GM19324 (cell line): ENCODE data around the gene C2orf81.

Experiments
- ATAC-seq: cut with Tn5 transposase; IDR thresholded peaks from one replicate; pipeline ENCODE4 v1.9.1; 2021; ENCODE audit warnings: mild to moderate bottlenecking, moderate library complexity; ENCODE audit not compliant: unreplicated experiment, low FRiP score

C2orf81 gene

DNA sequence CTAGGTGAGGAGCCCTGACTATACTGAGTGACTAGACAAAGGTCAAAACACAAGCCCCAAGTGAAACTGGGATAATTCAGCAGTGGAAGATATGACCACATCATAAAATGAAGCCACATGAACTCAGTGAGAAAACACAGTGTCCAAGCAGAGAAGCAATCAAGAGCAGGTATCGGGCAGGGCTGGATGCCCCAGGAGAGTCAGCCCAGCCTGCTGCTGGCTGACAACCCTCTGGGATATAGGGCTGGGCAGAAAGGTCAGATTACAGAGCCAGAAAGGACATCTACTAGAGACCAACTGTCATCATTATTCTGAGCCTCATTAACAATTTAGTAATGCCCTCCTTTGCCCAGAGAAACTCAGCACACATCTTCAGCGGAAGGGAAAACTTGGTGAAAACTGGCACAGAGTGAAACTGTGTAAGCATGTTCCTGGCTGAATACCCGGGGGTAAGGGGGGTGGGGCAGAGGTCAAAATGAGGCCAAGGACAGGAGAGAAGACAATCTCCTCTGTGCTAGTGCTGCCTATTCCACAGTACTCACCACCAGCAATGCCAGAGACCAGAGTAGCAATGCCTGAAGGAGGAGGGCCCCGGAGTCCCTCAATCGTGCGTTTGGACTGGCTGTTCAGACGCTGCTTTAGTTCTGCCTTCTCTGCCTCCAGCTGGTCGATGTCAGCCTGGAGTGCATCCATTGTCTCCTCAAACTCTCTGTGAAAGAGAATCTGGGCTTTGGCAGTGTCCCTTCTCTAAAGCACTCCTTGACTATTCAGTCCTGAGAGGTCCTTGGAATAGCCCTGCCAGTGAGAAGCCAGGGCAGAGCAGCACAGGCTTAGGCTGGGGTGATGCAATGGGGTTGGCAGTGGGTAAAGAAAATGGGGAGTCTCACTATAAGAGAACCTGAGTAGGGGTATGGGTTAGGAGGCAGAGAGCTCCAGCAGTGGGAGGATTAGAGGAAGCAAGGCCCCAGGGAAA is 56.6 kb downstream of the C2orf81 start:
- ATAC-seq, result no peak
